HEK293 (cell line): ENCODE data around the gene TCEA3.

ENCODE experiments used
- GLIS1 ChIP-seq: fragments of 450-650 bp; formaldehyde crosslinking; IDR thresholded peaks from 2 replicates; pipeline ENCODE4 v1.5.1; 2016; ENCODE audit warnings: missing biosample characterization, missing genetic modification characterization
- INSM2 ChIP-seq: fragments of 450-650 bp; formaldehyde crosslinking; IDR thresholded peaks from 2 replicates; pipeline ENCODE4 v1.5.1; 2016; ENCODE audit warnings: missing biosample characterization, missing genetic modification characterization
- KLF7 ChIP-seq: fragments of 450-650 bp; formaldehyde crosslinking; IDR thresholded peaks from 2 replicates; pipeline ENCODE4 v1.5.1; 2016; ENCODE audit warnings: missing biosample characterization, missing genetic modification characterization, borderline replicate concordance
- PRDM2 ChIP-seq: fragments of 450-650 bp; formaldehyde crosslinking; IDR thresholded peaks from 2 replicates; pipeline ENCODE4 v1.5.1; 2016; ENCODE audit warnings: missing biosample characterization, missing genetic modification characterization, borderline replicate concordance
- PRDM4 ChIP-seq: fragments of 450-650 bp; formaldehyde crosslinking; IDR thresholded peaks from 2 replicates; pipeline ENCODE4 v1.5.1; 2017; ENCODE audit warnings: missing biosample characterization, missing genetic modification characterization
- SALL2 ChIP-seq: fragments of 450-650 bp; formaldehyde crosslinking; IDR thresholded peaks from 2 replicates; pipeline ENCODE4 v1.5.0; 2017; ENCODE audit warnings: missing biosample characterization, mild to moderate bottlenecking, missing genetic modification characterization, borderline replicate concordance
- ZBTB26 ChIP-seq: fragments of 450-650 bp; formaldehyde crosslinking; optimal IDR thresholded peaks from 2 replicates; pipeline ENCODE3; 2016; ENCODE audit warnings: missing biosample characterization, mild to moderate bottlenecking, missing genetic modification characterization
- ZFP41 ChIP-seq: fragments of 450-650 bp; formaldehyde crosslinking; IDR thresholded peaks from 2 replicates; pipeline ENCODE4 v1.5.1; 2016; ENCODE audit warnings: missing biosample characterization, missing genetic modification characterization, borderline replicate concordance
- ZNF138 ChIP-seq: fragments of 450-650 bp; formaldehyde crosslinking; IDR thresholded peaks from 2 replicates; pipeline ENCODE4 v1.5.1; 2016; ENCODE audit warnings: missing biosample characterization, missing genetic modification characterization, borderline replicate concordance
- ZNF169 ChIP-seq: fragments of 450-650 bp; formaldehyde crosslinking; IDR thresholded peaks from 2 replicates; pipeline ENCODE4 v1.5.1; 2016; ENCODE audit warnings: missing biosample characterization, missing genetic modification characterization
- ZNF202 ChIP-seq: fragments of 450-650 bp; formaldehyde crosslinking; IDR thresholded peaks from 2 replicates; pipeline ENCODE4 v1.5.1; 2016; ENCODE audit warnings: missing biosample characterization, missing genetic modification characterization, borderline replicate concordance
- ZNF214 ChIP-seq: fragments of 450-650 bp; formaldehyde crosslinking; IDR thresholded peaks from 2 replicates; pipeline ENCODE4 v1.5.1; 2017; ENCODE audit warnings: missing biosample characterization, mild to moderate bottlenecking, missing genetic modification characterization, borderline replicate concordance
- ZNF24 ChIP-seq: fragments of 450-650 bp; formaldehyde crosslinking; IDR thresholded peaks from 2 replicates; pipeline ENCODE4 v1.5.1; 2016; ENCODE audit warnings: missing biosample characterization, missing genetic modification characterization
- ZNF274 ChIP-seq, 2 experiments: fragments of 200-500 bp in 1 of 2; fragments of 450-650 bp in 1 of 2; sonication (Bioruptor generic) in 1 of 2; formaldehyde crosslinking in 1 of 2; IDR thresholded peaks; 2 replicates each; pipeline versions ENCODE4 v1.5.1 to v1.6.1; 2014 to 2016; ENCODE audit warnings: borderline replicate concordance in 1 of 2, inconsistent platforms in 1 of 2, low read length in 1 of 2, missing biosample characterization in 1 of 2, missing genetic modification characterization in 1 of 2
- ZNF280D ChIP-seq: fragments of 450-650 bp; formaldehyde crosslinking; IDR thresholded peaks from 2 replicates; pipeline ENCODE4 v1.5.1; 2016; ENCODE audit warnings: missing biosample characterization, missing genetic modification characterization
- ZNF324 ChIP-seq: fragments of 450-650 bp; formaldehyde crosslinking; IDR thresholded peaks from 2 replicates; pipeline ENCODE4 v1.5.1; 2016; ENCODE audit warnings: missing biosample characterization, missing genetic modification characterization
- ZNF350 ChIP-seq: fragments of 450-650 bp; formaldehyde crosslinking; IDR thresholded peaks from 2 replicates; pipeline ENCODE4 v1.5.0; 2017; ENCODE audit warnings: missing biosample characterization, mild to moderate bottlenecking, missing genetic modification characterization
- ZNF391 ChIP-seq: fragments of 450-650 bp; formaldehyde crosslinking; IDR thresholded peaks from 2 replicates; pipeline ENCODE4 v1.5.1; 2016; ENCODE audit warnings: low read depth, missing biosample characterization, missing genetic modification characterization, borderline replicate concordance
- ZNF629 ChIP-seq: fragments of 450-650 bp; formaldehyde crosslinking; IDR thresholded peaks from 2 replicates; pipeline ENCODE4 v1.5.1; 2017; ENCODE audit warnings: missing biosample characterization, missing genetic modification characterization
- ZNF639 ChIP-seq: fragments of 450-650 bp; formaldehyde crosslinking; IDR thresholded peaks from 2 replicates; pipeline ENCODE4 v1.5.1; 2016; ENCODE audit warnings: missing biosample characterization, missing genetic modification characterization
- ZNF747 ChIP-seq: fragments of 450-650 bp; formaldehyde crosslinking; IDR thresholded peaks from 2 replicates; pipeline ENCODE4 v1.5.1; 2016; ENCODE audit warnings: missing biosample characterization, missing genetic modification characterization
- ZXDB ChIP-seq: fragments of 450-650 bp; formaldehyde crosslinking; IDR thresholded peaks from 2 replicates; pipeline ENCODE4 v1.5.1; 2016; ENCODE audit warnings: missing biosample characterization, missing genetic modification characterization

The TCEA3 gene

GRCh38 chr1:23371987-23372880 is 52.3 kb downstream of the TCEA3 start (continued):
- no peak for TF ChIP-seq PRDM2
- no peak for TF ChIP-seq ZFP41 (tag by site-specific recombination)
- no peak for TF ChIP-seq ZNF274 (IDR thresholded peaks at IDR 0.05; ENCODE audit: low read length)
- TF ChIP-seq ZNF274 (tag by site-specific recombination; IDR thresholded peaks at IDR 0.05; ENCODE audit: borderline replicate concordance), result no peak
- TF ChIP-seq ZNF214 (tag by site-specific recombination), result no peak
- TF ChIP-seq ZNF202 (tag by site-specific recombination), result no peak
- TF ChIP-seq ZNF639 (tag by site-specific recombination), result no peak
- TF ChIP-seq ZNF629 (tag by site-specific recombination), result no peak
- no peak for TF ChIP-seq ZNF24
- TF ChIP-seq ZNF138 (tag by site-specific recombination), result no peak
- TF ChIP-seq ZNF350 (tag by site-specific recombination), result no peak
- TF ChIP-seq ZNF280D (tag by site-specific recombination), result no peak
- TF ChIP-seq KLF7 (tag by site-specific recombination), result no peak
- no peak for TF ChIP-seq ZNF324 (tag by site-specific recombination)
- no peak for TF ChIP-seq ZNF169
- TF ChIP-seq ZNF747 (tag by site-specific recombination), result no peak
- no peak for TF ChIP-seq ZBTB26 (tag by site-specific recombination)
- TF ChIP-seq ZXDB (tag by site-specific recombination), result no peak
- no peak for TF ChIP-seq INSM2 (tag by site-specific recombination)
- TF ChIP-seq ZNF391, result no peak
- TF ChIP-seq SALL2 (tag by site-specific recombination), result no peak
- no peak for TF ChIP-seq GLIS1 (tag by site-specific recombination)
- TF ChIP-seq PRDM4, result no peak
